Hematopoietic multipotent progenitor cell treated with erythropoietin and hydrocortisone succinate and interleukin-3 and kit ligand, for 6 days (in vitro differentiated cells): ENCODE measurements around the gene SURF6.
"Not testable (repeated sequence)": the region's sequence is repeated elsewhere in the genome, so short reads cannot be mapped to it uniquely, and the experiment has no call there.

Experiments used
- DNase-seq: peaks from one replicate; pipeline ENCODE4 v3.0.0-alpha.2; 2015

SURF6 gene

GRCh38 chr9:133283255-133284032 lies 52.5 kb downstream of the SURF6 start:
- not testable (repeated sequence) for DNase-seq

DNA sequence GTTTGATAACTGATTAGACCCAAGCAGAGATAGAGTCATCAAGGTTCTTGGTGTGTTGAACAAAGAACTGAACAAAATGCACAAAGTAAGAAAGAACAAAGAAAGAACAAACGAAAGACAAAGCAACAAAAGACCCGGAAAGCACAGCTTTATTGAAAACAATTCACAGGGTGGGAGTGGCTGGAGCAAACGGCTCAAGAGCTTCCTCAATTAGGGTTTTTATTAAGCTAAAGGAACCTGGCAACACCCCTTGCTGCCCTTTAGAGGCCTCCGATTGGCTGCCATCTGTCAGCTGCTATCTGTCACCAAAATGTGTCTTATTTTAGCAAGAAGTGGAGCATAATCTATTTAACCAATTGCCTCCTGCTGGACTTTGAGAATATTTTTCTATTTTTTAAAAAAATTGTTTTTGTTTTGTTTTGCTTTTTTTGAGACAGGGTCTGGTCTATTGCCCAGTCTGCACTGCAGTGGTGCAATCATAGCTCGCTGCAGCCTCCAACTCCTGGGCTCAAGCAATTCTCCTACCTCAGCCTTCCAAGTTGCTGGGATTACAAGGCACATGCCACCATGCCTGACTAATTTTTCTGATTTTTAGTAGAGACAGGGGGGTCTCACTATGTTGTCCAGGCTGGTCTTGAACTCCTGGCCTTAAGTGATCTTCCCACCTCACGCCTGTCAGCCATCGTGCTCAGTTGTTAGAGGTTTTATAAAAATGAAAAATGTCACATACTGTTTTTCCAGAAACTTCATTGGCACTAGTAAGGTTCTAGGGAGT lies 53.3 kb downstream of the SURF6 start:
- DNase-seq = peak; percentile 79

DNA sequence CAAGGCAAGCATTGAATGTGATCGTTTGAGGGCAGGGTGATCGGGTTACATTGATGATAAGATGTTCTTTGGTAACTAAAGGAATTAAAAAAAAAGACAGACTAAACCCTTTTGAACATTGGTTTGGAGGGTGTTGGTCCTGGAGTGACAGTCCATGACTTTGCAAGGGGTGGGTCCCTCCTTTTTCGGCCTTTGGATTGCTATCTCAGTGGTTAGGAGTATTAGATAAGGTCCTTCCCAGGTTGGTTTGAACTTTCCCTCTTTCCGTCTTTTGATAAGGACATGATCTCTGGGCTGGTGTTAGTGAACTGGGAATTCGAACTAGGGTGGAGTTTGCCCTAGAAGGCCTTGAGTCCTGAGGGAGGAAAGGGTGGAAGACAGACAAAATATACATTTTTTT lies 55.6 kb downstream of the SURF6 start:
- DNase-seq = no peak
